Thyroid gland (tissue), 4 donors: ENCODE measurements around the gene GBE1.

Source experiments
- CTCF ChIP-seq, 6 experiments: fragments of 200-600 bp in 3 of 6; fragments of 450-650 bp in 3 of 6; sonication (generic) in 3 of 6; IDR thresholded peaks; one replicate each; pipeline ENCODE4 v1.5.1; 2016 to 2019; ENCODE audit warnings: antibody characterized with exemption in 6 of 6, mild to moderate bottlenecking in 2 of 6, inconsistent platforms in 1 of 6, moderate library complexity in 1 of 6
- POLR2A ChIP-seq, 2 donors: fragments of 450-650 bp; IDR thresholded peaks; one replicate each; pipeline ENCODE4 v1.6.1; 2017; ENCODE audit warnings: antibody characterized with exemption in 2 of 2, mild to moderate bottlenecking in 2 of 2, moderate library complexity in 1 of 2

GRCh38 chr3:81580355-81580754 is 181.1 kb downstream of the GBE1 start:
- no peak for TF ChIP-seq CTCF (IDR thresholded peaks at IDR 0.05)
- no peak for TF ChIP-seq POLR2A (IDR thresholded peaks at IDR 0.05)
